ENCODE results near the gene ZNF519.
A peak's percentile ranks its signal among the peaks of the same experiment; 100 is the strongest.

The ZNF519 gene

DNA sequence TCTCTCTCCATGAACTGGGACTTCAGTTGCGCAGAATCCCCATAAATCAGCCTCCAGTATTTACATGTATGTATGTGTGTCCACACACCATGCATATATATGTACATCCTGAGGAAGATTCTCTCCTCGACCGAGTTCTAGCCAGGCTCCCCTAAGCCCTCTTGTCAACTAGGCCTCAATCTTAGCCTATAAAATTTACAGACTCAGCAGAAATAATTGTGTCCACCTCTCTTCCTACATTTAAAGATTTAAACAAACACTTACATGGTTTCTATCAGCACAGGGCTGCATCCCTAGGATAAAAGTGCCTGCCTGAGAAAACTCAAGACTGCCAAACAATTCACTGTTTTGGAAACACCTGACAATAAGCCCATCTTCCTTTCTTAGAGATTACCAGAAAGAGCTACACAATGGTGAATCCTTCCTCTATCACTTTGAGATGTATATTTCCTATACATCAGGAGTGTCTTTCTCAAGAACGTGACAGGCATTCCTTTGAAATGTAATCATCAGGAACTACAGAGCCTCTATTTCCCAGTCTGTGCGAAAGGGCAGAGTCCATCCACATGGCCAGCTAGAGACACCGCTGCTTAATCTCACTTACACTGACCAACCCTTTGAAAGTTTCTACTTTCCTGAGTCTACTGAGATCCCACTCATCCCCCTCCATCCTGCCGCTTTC lies 39.5 kb downstream of the ZNF519 start:
- no peak for DNase-seq

DNA sequence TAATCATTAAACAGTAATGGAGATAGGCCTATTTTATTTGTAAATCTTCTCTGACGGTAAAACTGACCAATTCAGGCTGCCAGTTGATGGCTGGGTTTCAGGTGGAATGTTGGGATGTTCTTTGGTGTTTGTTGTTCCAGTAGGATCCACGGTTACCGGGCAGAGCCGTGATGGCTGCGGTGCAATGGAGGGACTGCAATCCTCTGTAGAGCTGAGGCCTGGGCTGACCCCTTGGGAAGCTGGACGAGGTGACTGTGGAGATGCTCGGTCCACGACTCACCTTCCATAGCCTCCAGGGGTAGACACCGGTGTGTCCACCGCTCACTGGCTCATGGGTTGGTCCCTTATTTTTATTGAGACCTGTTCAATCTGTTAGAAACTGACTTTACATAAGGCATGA lies 42.5 kb downstream of the ZNF519 start:
- DNase-seq, result no peak

DNA sequence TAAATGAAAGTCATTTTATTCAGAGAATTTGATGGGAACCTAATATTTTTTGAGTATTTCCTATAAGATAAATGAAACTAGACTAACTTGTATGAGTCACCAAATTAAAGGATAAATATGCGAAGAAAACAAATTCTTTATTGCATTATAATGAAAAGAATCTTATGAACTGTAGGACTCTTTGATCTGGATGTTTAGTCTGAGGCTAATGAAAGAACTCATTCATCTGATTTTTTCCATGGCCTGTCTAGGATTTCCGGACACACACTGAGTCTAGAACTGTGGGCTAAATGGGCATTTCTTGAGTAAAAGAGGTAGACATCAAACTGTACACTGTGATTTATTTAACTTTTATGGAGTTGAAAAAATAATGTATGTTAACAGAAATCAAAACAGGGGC lies 43.0 kb downstream of the ZNF519 start:
- no peak for DNase-seq

DNA sequence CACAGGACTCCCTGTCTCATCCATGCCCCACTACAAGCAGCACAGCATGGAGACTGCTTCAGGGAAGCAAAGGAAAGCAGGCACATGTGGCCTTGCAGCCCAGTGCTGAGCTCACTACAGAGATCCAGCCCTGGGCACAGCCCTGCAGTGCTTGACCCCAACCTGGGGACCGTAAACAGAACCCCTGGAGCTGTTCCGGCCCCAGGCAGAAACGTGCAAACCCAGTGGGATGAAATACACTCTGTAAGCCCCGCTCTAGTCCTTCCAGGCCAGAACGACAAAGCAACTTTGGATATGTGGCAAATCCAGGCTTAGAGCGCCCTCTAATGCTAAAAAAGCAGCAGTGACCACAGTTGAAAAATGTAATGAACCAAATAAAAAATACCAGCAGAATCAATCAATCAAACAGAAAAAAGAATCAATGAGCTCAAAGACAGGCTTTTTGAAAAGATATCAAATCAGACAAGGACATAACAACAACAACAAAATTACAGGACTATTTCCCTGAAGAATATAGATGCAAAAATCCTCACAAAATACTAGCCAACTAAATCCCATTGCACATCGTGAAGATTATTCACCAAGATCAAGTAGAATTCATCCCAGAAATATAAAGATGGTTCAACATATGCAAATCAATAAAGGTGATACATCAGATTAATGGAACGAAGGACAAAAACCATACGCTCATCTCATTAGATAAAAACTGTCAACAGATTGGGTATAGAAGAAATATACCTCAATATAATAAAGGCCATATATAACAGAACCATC lies 45.6 kb downstream of the ZNF519 start:
- peak; percentile 18 for DNase-seq

DNA sequence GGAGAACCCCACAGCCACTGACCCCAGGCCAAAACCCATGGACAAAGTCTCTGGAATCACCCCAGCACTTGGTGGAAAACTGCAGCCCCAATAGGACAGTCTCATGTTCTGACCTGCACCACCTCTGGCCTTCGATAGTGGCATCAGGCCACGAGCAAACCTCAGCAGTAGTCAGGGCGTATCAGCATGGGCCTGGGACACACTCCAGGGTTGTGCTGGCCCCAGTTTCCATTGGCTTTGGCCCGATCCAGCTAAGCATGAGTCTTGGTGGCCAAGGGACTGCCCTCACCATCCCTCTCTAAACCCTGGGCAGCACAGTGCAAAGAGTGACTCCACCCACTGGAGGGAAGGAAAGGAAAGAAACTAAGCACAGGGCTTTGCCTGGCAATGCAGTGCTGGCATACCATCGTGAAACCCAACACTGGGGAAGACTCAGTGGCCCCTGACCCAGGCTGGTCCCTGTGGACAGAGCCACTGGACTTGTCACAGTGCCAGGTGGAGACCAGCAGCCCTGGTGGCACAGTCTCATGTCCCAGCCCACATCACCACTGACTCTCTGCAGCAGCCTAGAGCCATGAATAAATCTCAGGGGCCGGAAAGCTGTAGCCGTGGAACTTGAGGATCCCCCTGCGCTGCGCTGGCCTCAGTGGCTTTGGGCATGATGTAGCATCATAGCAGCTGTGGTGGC lies 46.3 kb downstream of the ZNF519 start:
- DNase-seq, result no peak

DNA sequence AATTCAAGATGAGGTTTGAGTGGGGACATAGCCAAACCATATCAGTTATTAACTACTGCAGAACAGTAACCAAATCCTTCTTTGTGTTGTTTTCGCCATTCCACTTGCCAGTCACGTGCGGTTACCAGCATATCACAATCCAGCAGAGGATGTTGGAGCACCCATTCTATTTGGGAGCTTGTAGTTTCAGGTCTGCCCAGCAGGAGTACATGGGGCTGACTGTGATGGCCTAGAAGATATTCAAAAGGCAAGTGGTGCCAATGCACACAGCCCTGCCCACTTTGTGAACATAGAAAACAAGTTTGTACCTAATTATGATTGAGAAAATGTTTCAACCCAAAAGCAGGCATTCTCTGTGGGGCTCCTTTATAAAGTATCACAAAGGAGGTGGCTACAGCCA lies 57.0 kb downstream of the ZNF519 start:
- DNase-seq, result no peak

DNA sequence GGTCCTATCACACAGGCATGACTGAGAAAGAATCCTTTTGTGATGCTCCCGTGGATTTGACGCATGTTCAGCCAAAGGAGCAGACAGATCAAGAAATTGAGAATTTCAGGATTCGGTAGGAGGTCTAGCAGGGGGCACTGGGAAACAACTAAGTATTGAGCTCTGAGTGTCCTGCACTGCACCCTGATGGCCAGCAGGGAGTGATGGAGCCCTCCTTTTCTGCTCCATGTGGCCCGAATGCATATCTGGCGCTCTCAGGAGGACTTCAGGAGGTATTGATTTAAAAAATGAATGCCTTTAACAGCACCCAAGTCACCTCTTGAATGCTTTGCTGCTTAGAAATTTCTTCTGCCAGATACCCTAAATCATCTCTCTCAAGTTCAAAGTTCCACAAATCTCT lies 58.0 kb downstream of the ZNF519 start:
- DNase-seq, result no peak

DNA sequence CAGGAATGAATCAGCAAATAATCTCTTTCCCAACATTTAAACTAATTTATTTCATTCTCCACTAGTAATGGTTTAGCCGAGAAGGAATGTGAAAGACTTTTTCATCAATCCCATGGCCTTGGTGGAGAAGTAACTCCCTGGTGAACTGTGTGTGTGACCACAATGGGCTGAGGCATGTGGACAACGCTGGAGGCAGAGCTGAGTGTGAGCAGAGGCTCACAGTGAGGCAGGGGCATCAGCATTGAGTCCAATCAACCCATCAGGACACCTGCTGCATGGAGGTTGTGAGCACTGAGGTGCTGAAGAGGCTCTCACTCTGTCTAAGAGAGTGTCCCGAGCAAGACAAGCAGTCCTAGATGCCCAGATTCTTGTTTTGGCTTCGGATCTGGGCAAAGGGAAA lies 78.6 kb downstream of the ZNF519 start:
- DNase-seq, result no peak

All from NCI-H510A treated with DMSO at 0.1 percent for 48 hours (cell line).